ENCODE measurements around the gene PTBP3.

The PTBP3 gene

GRCh38 chr9:112170968-112171367, 162.5 kb downstream of the PTBP3 start:
- TF ChIP-seq EZH2 (IDR thresholded peaks at IDR 0.05): no peak
- no peak for TF ChIP-seq FOXP2 (optimal IDR thresholded peaks at IDR 0.05; ENCODE audit: control extremely low read depth, extremely low read length, insufficient read depth)
- no peak for TF ChIP-seq POLR2AphosphoS5 (IDR thresholded peaks at IDR 0.05; ENCODE audit: borderline replicate concordance, low read depth, low read length)
- H3K4me3 ChIP-seq: no peak overlapping the region
- H3K27ac ChIP-seq: no peak overlapping the region
- no peak overlapping the region for H3K9ac ChIP-seq (ENCODE audit: insufficient read length)
- no peaks in the 10 kb centered on the region for H3K9me3 ChIP-seq (ENCODE audit: low read depth, low read length)
- no peak for DNase-seq (ENCODE audit: low read depth, low spot score)
- H3K36me3 ChIP-seq (ENCODE audit: insufficient read depth, low read length): no peaks in the 10 kb centered on the region

- Histone ChIP-seq H3K9ac (ENCODE audit: insufficient read length) (no peak overlapping the region), H3K27ac (no peak overlapping the region), H3K9me3 (ENCODE audit: low read depth, low read length) (no peaks in the 10 kb centered on the region), H3K36me3 (ENCODE audit: insufficient read depth, low read length) (no peaks in the 10 kb centered on the region), H3K4me3 (no peak overlapping the region)
- no peak for DNase-seq (ENCODE audit: low read depth, low spot score)
- no peak for TF ChIP-seq FOXP2 (optimal IDR thresholded peaks at IDR 0.05; ENCODE audit: control extremely low read depth, extremely low read length, insufficient read depth)
- TF ChIP-seq EZH2 (IDR thresholded peaks at IDR 0.05): no peak
- TF ChIP-seq POLR2AphosphoS5 (IDR thresholded peaks at IDR 0.05; ENCODE audit: borderline replicate concordance, low read depth, low read length): no peak
These were observed 163.2 kb downstream of the PTBP3 start for GRCh38 chr9:112170235-112170634.

GRCh38 chr9:112169368-112169767, 164.1 kb downstream of the PTBP3 start:
- no peak overlapping the region for H3K4me3 ChIP-seq
- no peak overlapping the region for H3K9ac ChIP-seq (ENCODE audit: insufficient read length)
- H3K27ac ChIP-seq: no peak overlapping the region
- no peaks in the 10 kb centered on the region for H3K9me3 ChIP-seq (ENCODE audit: low read depth, low read length)
- H3K36me3 ChIP-seq (ENCODE audit: insufficient read depth, low read length): no peaks in the 10 kb centered on the region
- DNase-seq (ENCODE audit: low read depth, low spot score): no peak
- no peak for TF ChIP-seq EZH2 (IDR thresholded peaks at IDR 0.05)
- TF ChIP-seq POLR2AphosphoS5 (IDR thresholded peaks at IDR 0.05; ENCODE audit: borderline replicate concordance, low read depth, low read length): no peak

GRCh38 chr9:112168197-112168596, 165.2 kb downstream of the PTBP3 start:
- H3K9me3 ChIP-seq (ENCODE audit: low read depth, low read length): no peaks in the 10 kb centered on the region
- DNase-seq (ENCODE audit: low read depth, low spot score): no peak

More at GRCh38 chr9:112168197-112168596, 165.2 kb downstream of the PTBP3 start:
- no peak overlapping the region for H3K9ac ChIP-seq (ENCODE audit: insufficient read length)
- no peak overlapping the region for H3K27ac ChIP-seq
- no peak overlapping the region for H3K4me3 ChIP-seq
- no peak for TF ChIP-seq FOXP2 (optimal IDR thresholded peaks at IDR 0.05; ENCODE audit: control extremely low read depth, extremely low read length, insufficient read depth)
- TF ChIP-seq EZH2 (IDR thresholded peaks at IDR 0.05): no peak
- TF ChIP-seq POLR2AphosphoS5 (IDR thresholded peaks at IDR 0.05; ENCODE audit: borderline replicate concordance, low read depth, low read length): no peak
- H3K36me3 ChIP-seq (ENCODE audit: insufficient read depth, low read length): no peaks in the 10 kb centered on the region
